Left renal pelvis (tissue), 4 donors: ENCODE measurements around the gene TRUB2. TPM values are rescaled to one million over a fixed set of nuclear protein-coding genes. Genes with fewer than 3 reads are reported as not detected.
"Not testable (repeated sequence)": the region's sequence is repeated elsewhere in the genome, so short reads cannot be mapped to it uniquely, and the experiment has no call there.

Experiments
- DNase-seq, 4 donors: peaks; one replicate each; pipeline ENCODE4 v3.0.0-alpha.2; 2013; ENCODE audit warnings: low read depth in 4 of 4, low spot score in 3 of 4
- polyA plus RNA-seq, 4 donors: library from polyadenylated mRNA; unstranded; fragments of 120-200 nt; gene quantifications; one replicate each; pipeline ENCODE4 v1.2.1, GENCODE V29; 2013; ENCODE audit not compliant: insufficient read length in 4 of 4

The TRUB2 gene
- polyA plus RNA-seq, 4 donors: 27.6 to 42.9 (median 36.1) TPM

- no peak for DNase-seq
These were observed 19.2 kb upstream of the TRUB2 start for GRCh38 chr9:128341435-128341849.

DNA sequence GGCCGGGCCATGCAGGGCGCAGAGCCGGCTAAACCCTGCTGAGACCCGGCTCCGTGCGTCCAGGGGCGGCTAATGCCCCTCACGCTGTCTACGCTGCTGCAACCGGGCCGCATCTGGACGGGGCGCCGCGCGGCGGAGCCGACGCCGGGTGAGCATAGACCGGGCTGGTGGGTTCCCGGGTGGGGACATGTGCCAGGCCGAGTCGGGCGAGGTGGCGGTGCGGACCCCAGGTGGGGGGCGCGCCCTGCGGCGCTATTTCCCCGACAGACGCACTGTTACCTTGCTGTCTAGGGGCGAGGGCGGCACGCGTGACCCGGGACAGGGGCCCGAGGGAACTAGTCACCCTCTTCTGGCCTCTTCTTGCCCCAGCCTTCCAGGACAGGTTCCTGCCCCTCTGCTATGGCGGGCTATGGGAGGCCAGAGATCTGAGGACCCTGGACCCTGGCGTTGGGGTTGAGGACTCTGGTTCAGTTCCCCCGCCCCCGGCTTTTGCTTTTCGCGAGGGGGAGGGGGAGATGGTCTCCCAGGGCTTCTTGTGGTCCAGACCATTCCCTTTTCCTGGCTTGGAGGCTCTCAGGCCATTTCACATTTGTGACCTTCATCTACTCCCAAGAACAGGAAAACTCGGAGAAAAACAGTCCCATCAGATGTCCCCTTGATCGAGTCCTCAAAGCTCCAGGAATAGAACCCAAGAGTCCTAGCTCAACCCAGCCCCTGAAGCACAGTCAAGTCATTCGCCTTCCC is 18.6 kb upstream of the TRUB2 start:
- no peak for DNase-seq

DNA sequence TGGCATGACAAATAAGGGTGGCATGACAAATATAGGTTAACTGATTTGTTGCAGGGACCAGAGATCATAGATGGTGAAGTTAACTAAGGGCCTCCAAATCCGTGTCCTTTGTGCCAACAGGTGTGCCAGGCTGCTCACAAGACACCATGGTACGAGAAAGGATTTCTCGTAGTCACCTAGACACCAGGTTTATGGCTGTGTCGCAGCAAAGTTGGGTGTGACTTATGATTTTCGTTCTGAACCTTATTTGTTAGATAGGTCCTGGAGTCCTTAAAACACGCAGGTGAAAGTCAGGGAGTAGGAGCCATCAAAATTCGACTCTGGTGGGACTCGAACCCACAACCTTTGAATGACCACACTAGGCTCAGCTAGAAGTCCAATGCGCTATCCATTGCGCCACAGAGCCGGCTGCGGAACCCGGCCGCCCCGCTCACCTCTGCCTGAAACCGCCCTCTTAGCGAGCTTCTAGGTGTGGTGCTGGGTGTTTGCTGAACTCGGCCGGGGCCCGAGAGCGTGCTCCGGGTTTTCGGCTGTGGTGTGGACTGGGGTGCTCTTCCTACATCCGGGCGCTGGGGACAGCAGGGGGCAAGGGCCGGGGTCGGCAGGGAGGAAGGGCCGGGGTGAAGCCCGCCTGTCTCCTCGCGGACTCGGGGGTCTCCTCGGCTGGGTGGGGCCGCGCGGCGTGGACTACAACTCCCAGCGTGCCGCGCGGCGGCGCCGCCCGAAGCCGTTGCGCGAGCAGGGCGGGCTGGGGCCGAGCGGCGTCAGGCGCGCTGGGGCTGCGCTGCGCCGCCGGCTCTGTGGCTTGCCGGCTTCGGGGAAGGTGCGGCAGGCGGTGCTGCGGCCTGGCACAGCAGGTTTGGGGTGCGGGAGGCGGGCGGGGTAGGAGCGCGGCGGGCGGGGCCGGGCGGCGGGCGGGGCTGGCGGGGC is 17.8 kb upstream of the TRUB2 start, which contains the start of gene SLC27A4:
Gene SLC27A4, plus strand, starts transcription at position 767 of the 930 bp plus-strand sequence. CDS start 2,606 bp downstream, outside the sequence.
- no peak for DNase-seq

- DNase-seq: not testable (repeated sequence)
These were observed 16.8 kb upstream of the TRUB2 start for GRCh38 chr9:128338852-128339614.

- no peak for DNase-seq
These were observed 15.7 kb upstream of the TRUB2 start for GRCh38 chr9:128337936-128338335.

GRCh38 chr9:128335914-128336313 is 13.7 kb upstream of the TRUB2 start:
- DNase-seq: no peak

- DNase-seq: no peak
These were observed 12.9 kb upstream of the TRUB2 start for GRCh38 chr9:128335161-128335560.

DNA sequence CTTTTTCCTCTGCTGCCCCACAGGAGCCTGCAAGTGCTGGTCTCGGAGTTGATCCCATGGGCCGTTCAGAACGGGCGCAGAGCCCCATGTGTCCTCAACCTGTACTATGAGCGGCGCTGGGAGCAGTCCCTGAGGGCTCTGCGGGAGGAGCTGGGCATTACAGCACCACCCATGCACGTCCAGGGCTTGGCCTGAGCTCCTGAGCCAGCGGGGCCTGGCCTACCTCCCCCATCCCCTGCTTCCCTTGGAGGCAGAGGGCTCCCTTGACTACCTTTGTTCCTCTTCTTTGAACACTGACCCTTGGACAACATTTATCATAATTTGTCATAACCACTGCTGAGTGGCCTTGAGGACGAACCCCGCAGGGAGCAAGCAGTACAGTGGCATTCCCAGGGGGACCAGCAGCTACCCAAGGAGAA is 11.2 kb upstream of the TRUB2 start:
- DNase-seq: no peak

DNA sequence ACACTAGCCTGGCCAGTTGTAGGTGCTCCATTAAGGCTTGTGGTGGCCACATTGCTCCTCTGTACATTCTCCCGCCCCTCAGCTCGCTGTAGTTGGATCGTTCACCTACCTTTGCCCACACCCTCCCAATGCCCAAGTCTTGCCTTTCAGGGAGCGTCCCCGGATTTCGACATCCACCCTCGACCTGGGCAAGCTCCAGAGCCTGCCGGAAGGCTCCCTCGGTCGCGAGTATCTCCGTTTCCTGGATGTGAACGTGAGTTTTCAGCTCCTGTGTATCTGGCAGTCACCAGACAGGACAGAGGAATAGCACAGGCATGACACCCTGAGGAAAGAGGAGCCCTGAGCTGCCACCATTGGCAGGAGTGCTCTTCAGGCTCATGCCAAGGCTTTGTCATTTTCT is 3.4 kb upstream of the TRUB2 start:
- no peak for DNase-seq

GRCh38 chr9:128324401-128324800 is 2.2 kb upstream of the TRUB2 start:
- no peak for DNase-seq

DNA sequence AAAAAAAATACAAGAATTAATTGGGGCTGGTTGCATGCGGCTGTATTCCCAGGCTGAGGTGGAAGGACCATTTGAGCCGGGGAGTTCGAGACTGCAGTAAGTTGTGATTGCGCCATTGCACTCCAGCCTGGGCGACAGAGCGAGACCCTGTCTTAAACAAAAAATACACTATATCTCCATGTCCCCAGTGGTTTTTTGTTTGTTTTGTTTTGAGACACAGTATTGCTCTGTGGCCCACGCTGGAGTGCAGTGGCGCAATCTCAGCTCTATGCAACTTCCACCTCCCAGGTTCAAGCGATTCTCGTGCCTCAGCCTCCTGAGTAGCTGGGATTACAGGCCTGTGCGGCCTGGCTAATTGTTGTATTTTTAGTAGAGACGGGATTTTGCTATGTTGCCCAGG is 1.5 kb upstream of the TRUB2 start:
- DNase-seq: no peak

DNA sequence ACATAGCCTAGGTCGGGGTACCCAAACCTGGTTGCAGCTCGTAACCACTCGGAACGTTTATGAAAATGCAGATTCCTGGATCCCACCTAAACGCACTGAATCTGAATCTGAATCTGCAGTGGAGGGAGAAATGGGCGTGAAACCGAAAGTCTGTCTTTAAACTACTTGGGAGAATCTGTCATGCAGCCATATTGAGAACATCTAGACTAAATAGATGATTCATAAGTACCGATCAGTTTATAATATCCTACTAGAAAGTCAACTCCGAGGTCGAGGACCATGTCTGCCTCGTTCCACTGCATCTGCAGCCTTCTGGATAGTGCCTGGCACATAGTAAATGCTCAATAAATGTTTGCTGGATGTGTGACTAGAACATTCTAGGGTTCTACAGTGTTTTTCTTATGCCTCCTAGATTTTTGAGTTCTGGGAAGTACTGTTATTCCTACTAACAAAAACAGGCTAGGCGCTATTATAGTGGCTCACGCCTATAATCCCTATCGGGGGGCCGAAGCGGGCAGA is 1.0 kb upstream of the TRUB2 start:
- DNase-seq: no peak

- DNase-seq: no peak
These were observed 306 bp downstream of the TRUB2 start for GRCh38 chr9:128321879-128322403.

- no peak for DNase-seq
These were observed 904 bp downstream of the TRUB2 start for GRCh38 chr9:128321343-128321742.

DNA sequence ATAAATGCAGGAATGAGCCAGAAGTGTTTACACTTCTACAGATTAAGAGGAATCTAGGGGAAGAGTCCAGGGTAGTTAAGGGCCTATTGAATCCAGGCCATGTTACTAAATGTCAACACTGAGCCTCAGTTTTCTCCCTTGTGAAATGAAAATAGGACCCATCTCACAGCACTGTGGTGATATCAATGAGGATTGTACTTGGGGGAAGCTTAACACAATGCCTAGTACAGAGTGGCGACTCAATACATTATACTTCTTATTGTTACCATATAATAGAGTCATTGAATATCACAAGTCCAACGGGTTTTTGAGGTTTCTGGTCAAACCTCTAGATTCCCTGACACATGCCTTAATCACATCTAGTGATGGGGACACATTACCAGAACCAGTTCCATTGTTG is 4.6 kb downstream of the TRUB2 start:
- DNase-seq: no peak

- no peak for DNase-seq
These were observed 5.8 kb downstream of the TRUB2 start for GRCh38 chr9:128316421-128316820.

DNA sequence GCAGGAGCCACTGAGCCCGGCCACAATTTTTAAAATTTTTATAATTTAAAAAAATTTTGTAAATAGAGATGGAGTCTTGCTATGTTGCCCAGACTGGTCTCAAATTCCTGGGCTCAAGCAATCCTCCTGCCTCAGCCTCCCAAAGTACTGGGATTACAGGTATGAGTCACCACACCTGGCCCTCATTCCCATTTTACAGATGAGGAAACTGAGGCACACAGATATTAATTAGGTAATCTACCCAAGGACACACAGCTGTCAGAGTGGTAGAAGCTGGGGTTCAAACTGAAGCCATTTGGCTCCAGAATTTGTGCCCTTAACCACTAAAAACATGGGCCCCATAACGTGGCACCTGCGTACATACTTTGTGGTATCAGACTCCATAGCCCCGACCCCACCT is 7.5 kb downstream of the TRUB2 start:
- no peak for DNase-seq

GRCh38 chr9:128310461-128310860 is 11.8 kb downstream of the TRUB2 start:
- DNase-seq: no peak

- no peak for DNase-seq
These were observed 12.7 kb downstream of the TRUB2 start for GRCh38 chr9:128309551-128309950.

DNA sequence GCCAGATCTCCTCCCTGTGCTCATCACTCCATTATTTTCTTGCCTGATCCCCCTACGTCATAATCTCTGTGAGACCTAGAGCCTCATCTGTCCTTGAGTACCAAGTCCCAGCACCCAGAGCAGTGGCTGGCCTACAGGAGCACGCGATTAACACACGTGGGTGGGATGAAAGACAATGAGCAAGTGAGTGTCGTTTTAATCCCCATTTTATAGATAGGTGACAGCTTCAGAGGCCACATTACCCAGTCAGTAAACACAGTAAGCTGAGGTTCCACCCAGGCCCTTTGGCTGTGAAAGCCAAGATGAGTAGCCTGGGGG is 17.3 kb downstream of the TRUB2 start:
- DNase-seq: no peak
